Gastroesophageal sphincter (tissue), 4 donors: ENCODE measurements around the gene GSPT1. TPM values are rescaled to one million over a fixed set of nuclear protein-coding genes. Genes with fewer than 3 reads are reported as not detected.
A peak's percentile ranks its signal among the peaks of the same experiment; 100 is the strongest.
"Not testable (repeated sequence)": the region's sequence is repeated elsewhere in the genome, so short reads cannot be mapped to it uniquely, and the experiment has no call there.

Experiments used
- ATAC-seq: fragments of 150-250 bp; one replicate; pipeline ENCODE4 v1.9.1; 2016; ENCODE audit warnings: mild to moderate bottlenecking, moderate library complexity
- H3K27ac ChIP-seq, 4 donors: fragments of 200-600 bp; sonication (generic) in 3 of 4; 1 replicate in 3 of 4; 2 replicates in 1 of 4; pipeline ENCODE4 v1.5.1; 2016 to 2019
- H3K27me3 ChIP-seq: fragments of 200-600 bp; sonication (generic); one replicate; pipeline ENCODE4 v1.5.1; 2019
- H3K36me3 ChIP-seq, 2 donors: fragments of 200-600 bp; sonication (generic); one replicate each; pipeline ENCODE4 v1.5.1; 2019; ENCODE audit warnings: control low read depth in 1 of 2
- H3K4me1 ChIP-seq, 3 donors: fragments of 200-600 bp; sonication (generic); 1 replicate in 2 of 3; 2 replicates in 1 of 3; pipeline ENCODE4 v1.5.1; 2016 to 2019; ENCODE audit warnings: control low read depth in 2 of 3
- H3K4me3 ChIP-seq, 2 donors: fragments of 200-600 bp; sonication (generic); one replicate each; pipeline ENCODE4 v1.5.1; 2019; ENCODE audit warnings: mild to moderate bottlenecking in 1 of 2, moderate library complexity in 1 of 2
- H3K9me3 ChIP-seq, 3 donors: fragments of 200-600 bp; sonication (generic); one replicate each; pipeline ENCODE4 v1.5.1; 2017 to 2019; ENCODE audit warnings: control low read depth in 2 of 3
- CTCF ChIP-seq, 4 experiments: fragments of 200-600 bp in 2 of 4; fragments of 450-650 bp in 2 of 4; sonication (generic) in 1 of 4; IDR thresholded peaks; one replicate each; pipeline ENCODE4 v1.5.1; 2017 to 2019; ENCODE audit warnings: antibody characterized with exemption in 4 of 4, mild to moderate bottlenecking in 2 of 4, moderate library complexity in 2 of 4
- EP300 ChIP-seq: sonication (generic); formaldehyde crosslinking; IDR thresholded peaks from one replicate; pipeline ENCODE4 v1.6.1; 2017; ENCODE audit warnings: antibody characterized with exemption, mild to moderate bottlenecking
- POLR2A ChIP-seq, 2 donors: fragments of 450-650 bp; IDR thresholded peaks; one replicate each; pipeline ENCODE4 v1.6.1; 2017; ENCODE audit warnings: antibody characterized with exemption in 2 of 2, mild to moderate bottlenecking in 2 of 2, moderate library complexity in 1 of 2
- POLR2AphosphoS5 ChIP-seq: sonication (generic); formaldehyde crosslinking; IDR thresholded peaks from one replicate; pipeline ENCODE4 v1.6.1; 2017; ENCODE audit warnings: antibody characterized with exemption
- WGBS, 2 donors: methylation state at CpG; one replicate each; pipeline ENCODE4 v1.1.5; 2018; ENCODE audit warnings: low coverage in 1 of 2; 5-methylcytosine and 5-hydroxymethylcytosine counted together
- total RNA-seq, 4 donors: library from RNA; depleted of rRNA; stranded (reverse); fragments of >200 nt; gene quantifications; one replicate each; pipeline ENCODE4 v1.1.0, GENCODE V29; 2016

Gene GSPT1
- total RNA-seq, 4 donors from 2014 or later, result 55.3 to 86.2 (median 72.6) TPM

- 57% methylated on average over 1 of the region's 4 CpGs; no CpG with 5 or more reads in 1 of the 2 donors for WGBS, 2 donors
- TF ChIP-seq POLR2A (IDR thresholded peaks at IDR 0.05) (no peak), CTCF (IDR thresholded peaks at IDR 0.05) (peak in 2 of 4 experiments; percentile 5 to 32)
- no peak overlapping the region for H3K4me3 ChIP-seq
- peak; percentile 34 for ATAC-seq
- H3K4me1 ChIP-seq, result no peaks in the 10 kb centered on the region
- H3K27me3 ChIP-seq, result no peaks in the 10 kb centered on the region
- no peaks in the 10 kb centered on the region for H3K9me3 ChIP-seq
- no peaks in the 10 kb centered on the region for H3K36me3 ChIP-seq
- H3K27ac ChIP-seq, result no peak overlapping the region
These were observed 33.8 kb upstream of the GSPT1 start for GRCh38 chr16:11949527-11949926.

- Histone ChIP-seq H3K27ac (no peak overlapping the region), H3K4me3 (no peak overlapping the region), H3K9me3 (no peaks in the 10 kb centered on the region), H3K27me3 (no peaks in the 10 kb centered on the region), H3K36me3 (no peaks in the 10 kb centered on the region), H3K4me1 (no peaks in the 10 kb centered on the region)
- TF ChIP-seq EP300 (no peak), CTCF (IDR thresholded peaks at IDR 0.05) (no peak)
- ATAC-seq, result no peak
- WGBS, 2 donors, result 71 to 84% methylated on average over 3 to 5 of the region's 5 CpGs
These were observed 33.1 kb upstream of the GSPT1 start for GRCh38 chr16:11948819-11949218.

GRCh38 chr16:11946433-11946832 is 30.7 kb upstream of the GSPT1 start:
- no peak for TF ChIP-seq CTCF (IDR thresholded peaks at IDR 0.05)
- TF ChIP-seq EP300, result no peak
- no peak for TF ChIP-seq POLR2AphosphoS5
- no peak for ATAC-seq

GRCh38 chr16:11941945-11942344 is 26.2 kb upstream of the GSPT1 start, which contains the start of gene NPIPB2:
Gene NPIPB2 (minus strand): TSS chr16:11942045. CDS start chr16:11942045, 0 bp downstream.
- H3K27me3 ChIP-seq, H3K36me3 ChIP-seq, H3K4me1 ChIP-seq, H3K27ac ChIP-seq, H3K9me3 ChIP-seq, H3K4me3 ChIP-seq, ATAC-seq: not testable (repeated sequence)
- WGBS, 2 donors, result 80 to 100% methylated on average over 1 to 2 of the region's 4 CpGs

More at GRCh38 chr16:11946433-11946832, 30.7 kb upstream of the GSPT1 start:
- Histone ChIP-seq H3K27ac (no peak overlapping the region), H3K4me1 (no peaks in the 10 kb centered on the region), H3K27me3 (no peaks in the 10 kb centered on the region), H3K9me3 (no peaks in the 10 kb centered on the region), H3K36me3 (no peaks in the 10 kb centered on the region), H3K4me3 (no peak overlapping the region)
- WGBS, 2 donors, result 63 to 71% methylated on average over 2 to 3 of the region's 3 CpGs

- H3K4me3 ChIP-seq, H3K36me3 ChIP-seq, ATAC-seq, H3K9me3 ChIP-seq, H3K27ac ChIP-seq, H3K4me1 ChIP-seq, H3K27me3 ChIP-seq: not testable (repeated sequence)
- WGBS, 2 donors, result 0 to 83% methylated on average over 1 to 7 of the region's 13 CpGs
These were observed 11.6 kb upstream of the GSPT1 start for GRCh38 chr16:11927350-11927749.

- not testable (repeated sequence) for H3K27me3 ChIP-seq, H3K9me3 ChIP-seq, H3K4me3 ChIP-seq, H3K36me3 ChIP-seq, ATAC-seq, H3K27ac ChIP-seq, H3K4me1 ChIP-seq
- 77 to 85% methylated on average over 9 to 10 of the region's 10 CpGs for WGBS, 2 donors
These were observed 8.3 kb upstream of the GSPT1 start for GRCh38 chr16:11924046-11924445.
